ENCODE measurements around the gene SOX6. TPM values are rescaled to one million over a fixed set of nuclear protein-coding genes. Genes with fewer than 3 reads are reported as not detected.

Gene SOX6
- total RNA-seq, 4 donors from 2014 or later, result 17.9 to 27.9 (median 23.3) TPM

GRCh38 chr11:16002942-16003341 lies 353.4 kb downstream of the SOX6 start:
- WGBS, 2 donors, result 96 to 100% methylated on average over 1 of the region's 1 CpG
- no peaks in the 10 kb centered on the region for H3K9me3 ChIP-seq
- peaks cover 10 to 15% of the 10 kb centered on the region in 2 donors for H3K4me1 ChIP-seq
- DNase-seq, result no peak
- H3K27me3 ChIP-seq, result no peaks in the 10 kb centered on the region
- H3K27ac ChIP-seq, result no peak overlapping the region
- H3K4me3 ChIP-seq (replicated peaks in 1 of 3), result no peak overlapping the region
- intact Hi-C loops (cut with DNase I), result no loop called here
- no peaks in the 10 kb centered on the region for H3K36me3 ChIP-seq
- TF ChIP-seq POLR2A (IDR thresholded peaks at IDR 0.05), result no peak
- TF ChIP-seq, protein P1, sequence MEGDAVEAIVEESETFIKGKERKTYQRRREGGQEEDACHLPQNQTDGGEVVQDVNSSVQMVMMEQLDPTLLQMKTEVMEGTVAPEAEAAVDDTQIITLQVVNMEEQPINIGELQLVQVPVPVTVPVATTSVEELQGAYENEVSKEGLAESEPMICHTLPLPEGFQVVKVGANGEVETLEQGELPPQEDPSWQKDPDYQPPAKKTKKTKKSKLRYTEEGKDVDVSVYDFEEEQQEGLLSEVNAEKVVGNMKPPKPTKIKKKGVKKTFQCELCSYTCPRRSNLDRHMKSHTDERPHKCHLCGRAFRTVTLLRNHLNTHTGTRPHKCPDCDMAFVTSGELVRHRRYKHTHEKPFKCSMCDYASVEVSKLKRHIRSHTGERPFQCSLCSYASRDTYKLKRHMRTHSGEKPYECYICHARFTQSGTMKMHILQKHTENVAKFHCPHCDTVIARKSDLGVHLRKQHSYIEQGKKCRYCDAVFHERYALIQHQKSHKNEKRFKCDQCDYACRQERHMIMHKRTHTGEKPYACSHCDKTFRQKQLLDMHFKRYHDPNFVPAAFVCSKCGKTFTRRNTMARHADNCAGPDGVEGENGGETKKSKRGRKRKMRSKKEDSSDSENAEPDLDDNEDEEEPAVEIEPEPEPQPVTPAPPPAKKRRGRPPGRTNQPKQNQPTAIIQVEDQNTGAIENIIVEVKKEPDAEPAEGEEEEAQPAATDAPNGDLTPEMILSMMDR (IDR thresholded peaks at IDR 0.05), result no peak

DNA sequence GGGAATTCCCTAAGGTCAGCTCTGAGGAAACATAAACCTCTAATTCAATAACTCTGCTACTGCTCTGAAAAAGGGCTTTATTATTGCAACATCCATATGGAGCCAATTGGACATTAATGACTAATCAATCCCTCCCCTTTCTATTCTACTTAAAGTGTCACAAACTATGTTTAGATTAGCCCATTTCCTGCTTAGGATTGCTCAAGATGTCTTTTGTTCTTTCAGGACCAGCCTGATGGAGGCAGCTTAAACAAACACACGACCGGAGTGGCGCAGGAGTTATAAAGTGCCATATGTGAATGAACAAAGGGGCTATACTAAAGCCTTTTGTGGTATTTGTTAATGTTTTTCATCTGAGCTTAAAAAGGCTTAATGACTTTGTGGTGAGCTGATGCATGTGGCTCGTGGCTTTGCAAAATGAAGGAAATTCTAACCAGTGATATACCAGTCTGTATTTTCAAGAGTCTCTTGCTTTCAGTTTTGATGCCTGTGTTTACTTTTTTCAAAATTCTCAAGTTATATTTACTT lies 354.4 kb downstream of the SOX6 start:
- no peak for DNase-seq
- intact Hi-C loops (cut with DNase I), result no loop called here
- Histone ChIP-seq H3K27ac (no peak overlapping the region), H3K4me3 (replicated peaks in 1 of 3) (no peak overlapping the region), H3K27me3 (no peaks in the 10 kb centered on the region), H3K4me1 (peaks cover under 1 to 7% of the 10 kb centered on the region in 2 donors), H3K9me3 (no peaks in the 10 kb centered on the region), H3K36me3 (no peaks in the 10 kb centered on the region)
- TF ChIP-seq, protein P1 (IDR thresholded peaks at IDR 0.05), result no peak
- no peak for TF ChIP-seq POLR2A (IDR thresholded peaks at IDR 0.05)
- WGBS, 2 donors, result 44 to 45% methylated on average over 4 of the region's 4 CpGs

DNA sequence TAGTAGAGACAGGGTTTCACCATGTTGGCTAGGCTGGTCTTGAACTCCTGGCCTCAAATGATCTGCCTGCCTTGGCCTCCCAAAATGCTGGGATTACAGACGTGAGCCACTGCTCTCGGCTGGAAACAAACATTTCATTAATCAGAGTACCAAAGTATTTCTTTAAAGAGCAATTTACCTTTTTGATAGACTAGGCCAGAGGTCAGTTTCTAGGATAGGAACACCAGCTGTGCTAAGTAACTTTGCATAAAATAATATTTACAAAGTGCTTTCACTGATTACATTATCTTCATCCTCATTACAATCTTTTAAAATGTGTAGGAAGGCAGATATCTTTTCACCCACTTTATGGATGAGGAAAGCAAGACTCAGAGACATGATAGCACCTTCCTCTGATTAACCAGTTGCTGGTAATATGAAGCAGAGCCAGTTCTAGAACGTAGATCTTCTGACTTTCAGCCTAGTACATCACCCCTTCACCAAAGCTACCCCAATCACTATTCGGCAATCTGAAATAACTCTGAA lies 355.2 kb downstream of the SOX6 start:
- WGBS, 2 donors, result 93 to 96% methylated on average over 4 of the region's 4 CpGs
- no peak overlapping the region for H3K4me3 ChIP-seq (replicated peaks in 1 of 3)
- intact Hi-C loops (cut with DNase I), result no loop called here
- H3K36me3 ChIP-seq, result no peaks in the 10 kb centered on the region
- no peak for DNase-seq
- no peak overlapping the region for H3K27ac ChIP-seq
- no peaks in the 10 kb centered on the region for H3K27me3 ChIP-seq
- H3K9me3 ChIP-seq, result no peaks in the 10 kb centered on the region
- no peak for TF ChIP-seq POLR2A (IDR thresholded peaks at IDR 0.05)
- TF ChIP-seq, protein P1 (IDR thresholded peaks at IDR 0.05), result no peak
- no peaks in the 10 kb centered on the region for H3K4me1 ChIP-seq

DNA sequence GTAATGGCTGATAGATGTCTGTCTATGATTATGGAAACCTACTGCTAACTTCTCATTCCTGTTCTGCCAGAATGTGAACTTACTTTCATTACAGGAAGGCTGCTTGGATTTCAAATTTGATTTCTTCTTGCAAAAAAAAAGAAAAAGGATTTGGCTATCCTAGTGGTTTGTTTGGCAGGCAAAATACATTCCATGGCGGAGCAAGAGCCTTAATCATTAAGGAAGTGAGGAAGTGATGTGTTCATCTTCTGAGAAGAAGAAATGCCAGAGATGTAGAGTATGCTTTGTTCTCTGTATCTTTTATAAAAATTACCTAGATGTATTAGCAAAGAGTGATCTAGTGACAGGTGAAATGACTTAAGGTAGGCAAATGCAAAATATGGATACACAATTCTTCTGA lies 356.3 kb downstream of the SOX6 start:
- 71 to 72% methylated on average over 1 of the region's 1 CpG for WGBS, 2 donors
- TF ChIP-seq POLR2A (IDR thresholded peaks at IDR 0.05), result no peak
- TF ChIP-seq, protein P1 (IDR thresholded peaks at IDR 0.05), result no peak
- H3K27ac ChIP-seq, result no peak overlapping the region

GRCh38 chr11:15993345-15993744 lies 363.0 kb downstream of the SOX6 start:
- H3K27ac ChIP-seq, result no peak overlapping the region

More for the DNA sequence above, 356.3 kb downstream of the SOX6 start:
- H3K4me1 ChIP-seq, result no peaks in the 10 kb centered on the region
- no peaks in the 10 kb centered on the region for H3K27me3 ChIP-seq
- intact Hi-C loops (cut with DNase I), result no loop called here
- no peaks in the 10 kb centered on the region for H3K36me3 ChIP-seq
- H3K9me3 ChIP-seq, result no peaks in the 10 kb centered on the region
- no peak for DNase-seq
- H3K4me3 ChIP-seq (replicated peaks in 1 of 3), result no peak overlapping the region

More at GRCh38 chr11:15993345-15993744, 363.0 kb downstream of the SOX6 start:
- WGBS, 2 donors, result 95 to 99% methylated on average over 4 of the region's 4 CpGs
- H3K9me3 ChIP-seq, result no peaks in the 10 kb centered on the region
- TF ChIP-seq, protein P1 (IDR thresholded peaks at IDR 0.05), result no peak
- TF ChIP-seq POLR2A (IDR thresholded peaks at IDR 0.05), result no peak
- intact Hi-C loops (cut with DNase I), result no loop called here
- H3K4me1 ChIP-seq, result no peaks in the 10 kb centered on the region
- no peaks in the 10 kb centered on the region for H3K27me3 ChIP-seq
- no peaks in the 10 kb centered on the region for H3K36me3 ChIP-seq
- no peak for DNase-seq
- no peak overlapping the region for H3K4me3 ChIP-seq (replicated peaks in 1 of 3)
